Measurements from ENCODE around the gene ZNF491. TPM values are rescaled to one million over a fixed set of nuclear protein-coding genes. Genes with fewer than 3 reads are reported as not detected.

The ZNF491 gene
- total RNA-seq, 4 donors from 2014 or later = 0.75 to 3.1 (median 2.4) TPM; not detected in 1

GRCh38 chr19:11780431-11781020, 17.8 kb upstream of the ZNF491 start:
- Histone ChIP-seq H3K4me3 (no peak overlapping the region), H3K27me3 (no peaks in the 10 kb centered on the region), H3K27ac (no peak overlapping the region), H3K9me3 (peaks cover 51 to 74% of the 10 kb centered on the region in 2 donors), H3K36me3 (peaks cover 6 to 75% (median 33%) of the 10 kb centered on the region in 4 donors), H3K4me1 (no peaks in the 10 kb centered on the region)
- DNase-seq = no peak
- TF ChIP-seq EP300 (IDR thresholded peaks at IDR 0.05; ENCODE audit: low read depth) (no peak), CTCF (IDR thresholded peaks at IDR 0.05) (no peak), POLR2A (IDR thresholded peaks at IDR 0.05) (no peak), POLR2AphosphoS5 (IDR thresholded peaks at IDR 0.05) (no peak)
- WGBS, 2 donors (ENCODE audit: low coverage in 1 of 2) = 86 to 95% methylated on average over 6 to 7 of the region's 7 CpGs
- in situ Hi-C loops (cut with MboI; ENCODE audit: low pct_ligation_motif_present in 1 of 4, low pct_unique_long_range_greater_than_20kb in 1 of 4, low sequenced_read_pairs in 3 of 4) = no loop called here
- intact Hi-C loops (cut with DNase I; ENCODE audit: low total_unique reads) = no loop called here

GRCh38 chr19:11781295-11782057, 16.8 kb upstream of the ZNF491 start:
- DNase-seq = no peak
- peaks cover 6 to 75% (median 33%) of the 10 kb centered on the region in 4 donors for H3K36me3 ChIP-seq

GRCh38 chr19:11783767-11784166, 14.6 kb upstream of the ZNF491 start:
- no peak overlapping the region for H3K4me3 ChIP-seq
- peaks cover 55 to 81% of the 10 kb centered on the region in 2 donors for H3K9me3 ChIP-seq
- H3K27me3 ChIP-seq = no peaks in the 10 kb centered on the region
- H3K36me3 ChIP-seq = peaks cover 6 to 53% (median 23%) of the 10 kb centered on the region in 4 donors
- no peak overlapping the region for H3K27ac ChIP-seq
- intact Hi-C loops (cut with DNase I; ENCODE audit: low total_unique reads) (no loop called here), in situ Hi-C loops (cut with MboI; ENCODE audit: low pct_ligation_motif_present in 1 of 4, low pct_unique_long_range_greater_than_20kb in 1 of 4, low sequenced_read_pairs in 3 of 4) (no loop called here)
- TF ChIP-seq POLR2AphosphoS5 (IDR thresholded peaks at IDR 0.05) (no peak), POLR2A (IDR thresholded peaks at IDR 0.05) (no peak), EP300 (IDR thresholded peaks at IDR 0.05; ENCODE audit: low read depth) (no peak), CTCF (IDR thresholded peaks at IDR 0.05) (no peak)
- WGBS, 2 donors (ENCODE audit: low coverage in 1 of 2) = 94 to 100% methylated on average over 1 of the region's 1 CpG
- no peak for DNase-seq
- no peaks in the 10 kb centered on the region for H3K4me1 ChIP-seq

More at GRCh38 chr19:11781295-11782057, 16.8 kb upstream of the ZNF491 start:
- H3K4me1 ChIP-seq = no peaks in the 10 kb centered on the region
- TF ChIP-seq EP300 (IDR thresholded peaks at IDR 0.05; ENCODE audit: low read depth) (no peak), POLR2A (IDR thresholded peaks at IDR 0.05) (no peak), CTCF (IDR thresholded peaks at IDR 0.05) (no peak), POLR2AphosphoS5 (IDR thresholded peaks at IDR 0.05) (no peak)
- no peak overlapping the region for H3K27ac ChIP-seq
- peaks cover 44 to 74% of the 10 kb centered on the region in 2 donors for H3K9me3 ChIP-seq
- no peaks in the 10 kb centered on the region for H3K27me3 ChIP-seq
- H3K4me3 ChIP-seq = no peak overlapping the region
- in situ Hi-C loops (cut with MboI; ENCODE audit: low pct_ligation_motif_present in 1 of 4, low pct_unique_long_range_greater_than_20kb in 1 of 4, low sequenced_read_pairs in 3 of 4) (no loop called here), intact Hi-C loops (cut with DNase I; ENCODE audit: low total_unique reads) (no loop called here)
- 90 to 95% methylated on average over 5 of the region's 5 CpGs for WGBS, 2 donors (ENCODE audit: low coverage in 1 of 2)

GRCh38 chr19:11784356-11784755, 14.0 kb upstream of the ZNF491 start:
- in situ Hi-C loops (cut with MboI; ENCODE audit: low pct_ligation_motif_present in 1 of 4, low pct_unique_long_range_greater_than_20kb in 1 of 4, low sequenced_read_pairs in 3 of 4) = no loop called here
- 83 to 96% methylated on average over 2 to 3 of the region's 3 CpGs for WGBS, 2 donors (ENCODE audit: low coverage in 1 of 2)
- TF ChIP-seq POLR2A (IDR thresholded peaks at IDR 0.05) = no peak
- Histone ChIP-seq H3K36me3 (peaks cover 6 to 47% (median 20%) of the 10 kb centered on the region in 4 donors), H3K4me1 (no peaks in the 10 kb centered on the region), H3K4me3 (no peak overlapping the region), H3K27me3 (no peaks in the 10 kb centered on the region), H3K9me3 (peaks cover 61 to 81% of the 10 kb centered on the region in 2 donors), H3K27ac (no peak overlapping the region)
- DNase-seq = no peak
- intact Hi-C loops (cut with DNase I; ENCODE audit: low total_unique reads) = no loop called here

All from transverse colon (tissue), 4 donors.